Lower leg skin (tissue), 3 donors: ENCODE results near the gene IL2RA.

Experiments used
- CTCF ChIP-seq, 3 donors: fragments of 450-650 bp; IDR thresholded peaks; one replicate each; pipeline ENCODE4 v1.5.1; 2016; ENCODE audit warnings: antibody characterized with exemption in 3 of 3, mild to moderate bottlenecking in 3 of 3, moderate library complexity in 2 of 3
- POLR2A ChIP-seq, 2 donors: fragments of 450-650 bp; IDR thresholded peaks; one replicate each; pipeline ENCODE4 v1.6.1; 2016 to 2017; ENCODE audit warnings: antibody characterized with exemption in 2 of 2, mild to moderate bottlenecking in 1 of 2, moderate library complexity in 1 of 2

- TF ChIP-seq CTCF (IDR thresholded peaks at IDR 0.05): no peak
- no peak for TF ChIP-seq POLR2A (IDR thresholded peaks at IDR 0.05)
These were observed 53.0 kb downstream of the IL2RA start for GRCh38 chr10:6009150-6009549.
